H1 (cell line): ENCODE data around the gene WDR89. TPM values are rescaled to one million over a fixed set of nuclear protein-coding genes. Genes with fewer than 3 reads are reported as not detected.

Experiments used
- ASH2L ChIP-seq: fragments of 200-600, 300-600 bp; sonication (generic); IDR thresholded peaks from one replicate; pipeline ENCODE4 v1.7.1; 2017; ENCODE audit warnings: low read length
- BRCA1 ChIP-seq: IDR thresholded peaks from 2 replicates; pipeline ENCODE4 v1.6.1; 2012; ENCODE audit warnings: low read depth, low read length, improper control_type of control experiment
- GABPA ChIP-seq: IDR thresholded peaks from 2 replicates; pipeline ENCODE4 v1.6.1; 2011; ENCODE audit warnings: mild to moderate bottlenecking, low read length, moderate library complexity, borderline replicate concordance; ENCODE audit not compliant: insufficient read depth
- GTF2F1 ChIP-seq: IDR thresholded peaks from 2 replicates; pipeline ENCODE4 v1.6.1; 2012; ENCODE audit warnings: low read depth, low read length, improper control_type of control experiment, borderline replicate concordance
- JUND ChIP-seq: IDR thresholded peaks from 2 replicates; pipeline ENCODE4 v1.6.1; 2011; ENCODE audit warnings: mild to moderate bottlenecking, improper control_type of control experiment, low read length
- RFX5 ChIP-seq: IDR thresholded peaks from 2 replicates; pipeline ENCODE4 v1.6.1; 2011; ENCODE audit warnings: low read depth, low read length, improper control_type of control experiment, borderline replicate concordance
- SP1 ChIP-seq: IDR thresholded peaks from 2 replicates; pipeline ENCODE4 v1.6.1; 2011; ENCODE audit warnings: low read depth, low read length
- TAF1 ChIP-seq: IDR thresholded peaks from 2 replicates; pipeline ENCODE4 v1.6.1; 2011; ENCODE audit warnings: mild to moderate bottlenecking, low read depth, low read length
- TEAD4 ChIP-seq: IDR thresholded peaks from 2 replicates; pipeline ENCODE4 v1.6.1; 2012; ENCODE audit warnings: low read depth, low read length, inconsistent platforms, mixed read lengths
- YY1 ChIP-seq: IDR thresholded peaks from 2 replicates; pipeline ENCODE4 v1.6.1; 2011; ENCODE audit warnings: low read depth, mild to moderate bottlenecking, low read length
- polyA plus RNA-seq, 7 experiments: library from polyadenylated mRNA; depleted of rRNA in 3 of 7; stranded (reverse) in 5 of 7; unstranded in 2 of 7; fragments of >200 nt in 5 of 7; fragments of 200-250 nt in 2 of 7; gene quantifications; 1 replicate in 5 of 7; 2 replicates in 1 of 7; 4 replicates in 1 of 7; pipeline versions ENCODE4 v1.2.1 to v1.2.3, GENCODE V29; 2011 to 2013; ENCODE audit warnings: missing spikeins in 2 of 7, mixed read lengths in 2 of 7
- total RNA-seq: library from RNA; stranded (reverse); fragmentation: NEBNext Ultra II Directional; extraction: Animal tissue kit (Norgen Biotek cat#: 25700); gene quantifications from 2 replicates; pipeline ENCODE4 v1.2.1, GENCODE V29; 2021
- TF ChIP-seq, protein P1 (sequence below): fragments of 300-600 bp; sonication (generic); IDR thresholded peaks from 2 replicates; pipeline ENCODE4 v1.7.1; 2012; ENCODE audit warnings: low read length, moderate library complexity, mild to moderate bottlenecking, inconsistent platforms; ENCODE audit not compliant: insufficient replicate concordance

WDR89 gene
- total and polyA plus RNA-seq, 2 of the 8 experiments (the other 6 are each of a cell fraction or from before 2014, with no cell fraction given): 8.3 to 32.9 TPM

DNA sequence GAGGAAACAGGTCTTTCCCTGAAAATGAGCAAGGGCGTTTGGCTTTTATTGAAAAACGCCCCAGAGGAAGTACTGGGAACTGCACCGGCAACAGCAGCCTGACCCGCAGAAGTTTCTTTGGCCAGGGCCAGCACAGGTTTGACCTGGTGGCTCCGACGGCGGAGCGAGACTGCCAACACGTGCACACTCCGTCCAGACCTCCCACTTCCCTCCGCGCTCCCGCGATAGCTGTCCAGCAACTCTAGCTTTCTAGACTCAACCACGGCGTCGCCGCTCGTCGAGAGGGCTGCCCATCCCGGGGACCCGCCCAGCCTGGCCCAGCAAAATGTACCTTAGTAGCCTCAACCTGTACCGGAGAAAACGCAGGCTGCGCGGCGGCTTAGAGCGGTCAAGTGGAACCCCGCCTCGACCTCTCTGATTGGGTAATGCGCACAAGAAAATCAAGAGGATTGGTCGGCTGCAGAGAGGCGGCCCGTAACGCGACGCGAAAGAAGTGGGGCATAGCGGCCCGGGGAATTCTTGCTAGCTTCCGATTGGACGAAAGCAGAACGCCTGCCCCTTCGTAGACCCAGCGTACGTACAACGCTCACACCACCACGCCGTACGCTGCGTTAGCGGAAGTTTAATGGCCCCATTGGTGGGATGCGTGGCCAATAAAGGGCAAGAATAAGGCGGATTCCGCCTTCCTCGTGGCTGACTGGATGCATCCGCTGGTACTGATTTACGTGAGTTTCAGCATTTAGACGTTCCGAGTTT lies at the start of gene WDR89 (continued):
- TF ChIP-seq ASH2L (peak; percentile 93), YY1 (no peak; the same call in 1 of the 2 replicates), RFX5 (no peak), BRCA1 (0 out of 2 replicates have a peak, but pooled peaks have one; percentile 9), GTF2F1 (peak; percentile 68; the same call in 1 of the 2 replicates), TAF1 (peak; percentile 98), TEAD4 (no peak), JUND (peak; percentile 7; the same call in 1 of the 2 replicates), SP1 (peak; percentile 87), GABPA (no peak)
- TF ChIP-seq, protein P1, sequence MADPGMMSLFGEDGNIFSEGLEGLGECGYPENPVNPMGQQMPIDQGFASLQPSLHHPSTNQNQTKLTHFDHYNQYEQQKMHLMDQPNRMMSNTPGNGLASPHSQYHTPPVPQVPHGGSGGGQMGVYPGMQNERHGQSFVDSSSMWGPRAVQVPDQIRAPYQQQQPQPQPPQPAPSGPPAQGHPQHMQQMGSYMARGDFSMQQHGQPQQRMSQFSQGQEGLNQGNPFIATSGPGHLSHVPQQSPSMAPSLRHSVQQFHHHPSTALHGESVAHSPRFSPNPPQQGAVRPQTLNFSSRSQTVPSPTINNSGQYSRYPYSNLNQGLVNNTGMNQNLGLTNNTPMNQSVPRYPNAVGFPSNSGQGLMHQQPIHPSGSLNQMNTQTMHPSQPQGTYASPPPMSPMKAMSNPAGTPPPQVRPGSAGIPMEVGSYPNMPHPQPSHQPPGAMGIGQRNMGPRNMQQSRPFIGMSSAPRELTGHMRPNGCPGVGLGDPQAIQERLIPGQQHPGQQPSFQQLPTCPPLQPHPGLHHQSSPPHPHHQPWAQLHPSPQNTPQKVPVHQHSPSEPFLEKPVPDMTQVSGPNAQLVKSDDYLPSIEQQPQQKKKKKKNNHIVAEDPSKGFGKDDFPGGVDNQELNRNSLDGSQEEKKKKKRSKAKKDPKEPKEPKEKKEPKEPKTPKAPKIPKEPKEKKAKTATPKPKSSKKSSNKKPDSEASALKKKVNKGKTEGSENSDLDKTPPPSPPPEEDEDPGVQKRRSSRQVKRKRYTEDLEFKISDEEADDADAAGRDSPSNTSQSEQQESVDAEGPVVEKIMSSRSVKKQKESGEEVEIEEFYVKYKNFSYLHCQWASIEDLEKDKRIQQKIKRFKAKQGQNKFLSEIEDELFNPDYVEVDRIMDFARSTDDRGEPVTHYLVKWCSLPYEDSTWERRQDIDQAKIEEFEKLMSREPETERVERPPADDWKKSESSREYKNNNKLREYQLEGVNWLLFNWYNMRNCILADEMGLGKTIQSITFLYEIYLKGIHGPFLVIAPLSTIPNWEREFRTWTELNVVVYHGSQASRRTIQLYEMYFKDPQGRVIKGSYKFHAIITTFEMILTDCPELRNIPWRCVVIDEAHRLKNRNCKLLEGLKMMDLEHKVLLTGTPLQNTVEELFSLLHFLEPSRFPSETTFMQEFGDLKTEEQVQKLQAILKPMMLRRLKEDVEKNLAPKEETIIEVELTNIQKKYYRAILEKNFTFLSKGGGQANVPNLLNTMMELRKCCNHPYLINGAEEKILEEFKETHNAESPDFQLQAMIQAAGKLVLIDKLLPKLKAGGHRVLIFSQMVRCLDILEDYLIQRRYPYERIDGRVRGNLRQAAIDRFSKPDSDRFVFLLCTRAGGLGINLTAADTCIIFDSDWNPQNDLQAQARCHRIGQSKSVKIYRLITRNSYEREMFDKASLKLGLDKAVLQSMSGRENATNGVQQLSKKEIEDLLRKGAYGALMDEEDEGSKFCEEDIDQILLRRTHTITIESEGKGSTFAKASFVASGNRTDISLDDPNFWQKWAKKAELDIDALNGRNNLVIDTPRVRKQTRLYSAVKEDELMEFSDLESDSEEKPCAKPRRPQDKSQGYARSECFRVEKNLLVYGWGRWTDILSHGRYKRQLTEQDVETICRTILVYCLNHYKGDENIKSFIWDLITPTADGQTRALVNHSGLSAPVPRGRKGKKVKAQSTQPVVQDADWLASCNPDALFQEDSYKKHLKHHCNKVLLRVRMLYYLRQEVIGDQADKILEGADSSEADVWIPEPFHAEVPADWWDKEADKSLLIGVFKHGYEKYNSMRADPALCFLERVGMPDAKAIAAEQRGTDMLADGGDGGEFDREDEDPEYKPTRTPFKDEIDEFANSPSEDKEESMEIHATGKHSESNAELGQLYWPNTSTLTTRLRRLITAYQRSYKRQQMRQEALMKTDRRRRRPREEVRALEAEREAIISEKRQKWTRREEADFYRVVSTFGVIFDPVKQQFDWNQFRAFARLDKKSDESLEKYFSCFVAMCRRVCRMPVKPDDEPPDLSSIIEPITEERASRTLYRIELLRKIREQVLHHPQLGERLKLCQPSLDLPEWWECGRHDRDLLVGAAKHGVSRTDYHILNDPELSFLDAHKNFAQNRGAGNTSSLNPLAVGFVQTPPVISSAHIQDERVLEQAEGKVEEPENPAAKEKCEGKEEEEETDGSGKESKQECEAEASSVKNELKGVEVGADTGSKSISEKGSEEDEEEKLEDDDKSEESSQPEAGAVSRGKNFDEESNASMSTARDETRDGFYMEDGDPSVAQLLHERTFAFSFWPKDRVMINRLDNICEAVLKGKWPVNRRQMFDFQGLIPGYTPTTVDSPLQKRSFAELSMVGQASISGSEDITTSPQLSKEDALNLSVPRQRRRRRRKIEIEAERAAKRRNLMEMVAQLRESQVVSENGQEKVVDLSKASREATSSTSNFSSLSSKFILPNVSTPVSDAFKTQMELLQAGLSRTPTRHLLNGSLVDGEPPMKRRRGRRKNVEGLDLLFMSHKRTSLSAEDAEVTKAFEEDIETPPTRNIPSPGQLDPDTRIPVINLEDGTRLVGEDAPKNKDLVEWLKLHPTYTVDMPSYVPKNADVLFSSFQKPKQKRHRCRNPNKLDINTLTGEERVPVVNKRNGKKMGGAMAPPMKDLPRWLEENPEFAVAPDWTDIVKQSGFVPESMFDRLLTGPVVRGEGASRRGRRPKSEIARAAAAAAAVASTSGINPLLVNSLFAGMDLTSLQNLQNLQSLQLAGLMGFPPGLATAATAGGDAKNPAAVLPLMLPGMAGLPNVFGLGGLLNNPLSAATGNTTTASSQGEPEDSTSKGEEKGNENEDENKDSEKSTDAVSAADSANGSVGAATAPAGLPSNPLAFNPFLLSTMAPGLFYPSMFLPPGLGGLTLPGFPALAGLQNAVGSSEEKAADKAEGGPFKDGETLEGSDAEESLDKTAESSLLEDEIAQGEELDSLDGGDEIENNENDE: peak; percentile 37
